Measurements from ENCODE around the gene STARD3NL.
"Not testable (repeated sequence)": the region's sequence is repeated elsewhere in the genome, so short reads cannot be mapped to it uniquely, and the experiment has no call there.

The STARD3NL gene, protein sequence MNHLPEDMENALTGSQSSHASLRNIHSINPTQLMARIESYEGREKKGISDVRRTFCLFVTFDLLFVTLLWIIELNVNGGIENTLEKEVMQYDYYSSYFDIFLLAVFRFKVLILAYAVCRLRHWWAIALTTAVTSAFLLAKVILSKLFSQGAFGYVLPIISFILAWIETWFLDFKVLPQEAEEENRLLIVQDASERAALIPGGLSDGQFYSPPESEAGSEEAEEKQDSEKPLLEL

DNA sequence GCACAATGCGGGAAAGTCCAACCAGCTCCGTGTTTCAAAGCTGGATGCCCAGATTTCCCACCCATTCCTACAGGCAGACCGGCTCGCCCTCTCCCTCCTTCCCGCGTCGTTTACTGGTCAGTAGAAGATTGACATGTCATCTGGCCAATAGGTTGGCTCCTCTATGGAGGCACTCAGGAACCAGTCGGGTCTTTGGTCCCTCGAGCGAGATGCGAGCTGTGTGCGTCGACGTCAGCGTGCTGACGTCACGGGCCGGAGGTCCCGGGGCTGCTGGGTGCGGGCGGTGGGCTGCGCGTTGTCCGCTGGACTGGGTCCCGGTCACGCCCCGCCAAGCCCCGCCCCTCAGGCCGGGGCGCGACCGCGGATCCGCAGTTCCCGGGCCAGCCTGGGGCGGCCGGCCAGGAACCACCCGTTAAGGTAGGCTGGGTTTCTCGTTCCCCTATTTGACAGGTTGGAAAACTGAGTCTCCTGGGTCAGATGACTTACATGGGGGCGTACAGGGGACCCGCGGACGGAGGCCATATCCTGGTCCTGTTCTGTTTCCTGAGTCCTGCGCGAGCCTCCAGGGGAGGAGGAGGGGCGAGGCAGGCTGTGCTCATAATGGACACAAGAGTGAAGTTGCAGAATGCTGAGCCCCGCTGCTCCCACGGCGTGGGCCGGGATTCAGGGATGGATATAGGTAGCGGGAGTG, at the start of gene STARD3NL:
Gene STARD3NL (plus strand): TSS at position 242 of the 691 bp plus-strand sequence. CDS start 29,260 bp downstream, outside the sequence.
- peak; percentile 67 to 85 (median 76) for DNase-seq (ENCODE audit: low read depth in 3 of 3, low spot score in 1 of 3)

- no peak for DNase-seq (ENCODE audit: low read depth in 3 of 3, low spot score in 1 of 3)
Measured at GRCh38 chr7:38129162-38129561, 48.9 kb upstream of the STARD3NL start.

DNA sequence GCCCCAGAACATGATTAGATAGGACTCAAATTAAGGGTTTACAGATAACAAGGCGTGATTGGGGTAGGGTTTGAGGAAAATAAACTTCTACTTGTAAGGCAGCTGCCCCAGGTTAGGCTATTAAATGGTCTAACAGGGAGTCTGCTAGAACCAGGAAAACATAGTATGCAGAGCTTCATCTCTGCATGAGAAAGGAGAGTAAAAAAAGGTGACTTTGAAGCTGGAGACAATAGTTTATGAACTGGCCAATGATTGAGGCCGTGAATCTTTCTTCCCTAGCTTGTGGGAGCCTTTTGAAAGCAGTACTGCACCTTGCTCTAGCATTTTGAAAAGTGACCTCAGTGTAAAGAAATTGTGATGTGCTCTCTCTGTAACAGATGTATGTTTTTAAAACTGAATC, 48.5 kb upstream of the STARD3NL start:
- DNase-seq (ENCODE audit: low read depth in 3 of 3, low spot score in 1 of 3), result no peak

DNA sequence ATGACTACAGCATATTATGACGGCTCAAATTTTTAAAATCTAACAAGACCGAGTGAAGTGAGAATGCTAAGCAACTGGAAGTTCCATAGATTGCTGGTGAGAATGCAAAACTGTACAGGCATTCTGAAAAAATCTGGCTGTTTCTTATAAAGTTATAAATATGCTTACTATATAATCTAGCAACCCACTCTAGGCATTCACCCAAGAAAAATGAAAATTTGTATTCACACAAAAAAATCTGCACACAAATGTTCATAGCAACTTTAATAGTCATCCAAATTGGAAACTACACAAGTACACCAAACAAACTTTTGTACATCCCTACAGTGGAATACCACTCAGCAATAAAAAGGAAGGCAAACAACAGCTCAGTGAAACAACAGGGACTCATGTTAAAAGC, 39.9 kb upstream of the STARD3NL start:
- no peak for DNase-seq (ENCODE audit: low read depth in 3 of 3, low spot score in 1 of 3)

- no peak for DNase-seq (ENCODE audit: low read depth in 3 of 3, low spot score in 1 of 3)
Measured at GRCh38 chr7:38141187-38141586, 36.9 kb upstream of the STARD3NL start.

DNA sequence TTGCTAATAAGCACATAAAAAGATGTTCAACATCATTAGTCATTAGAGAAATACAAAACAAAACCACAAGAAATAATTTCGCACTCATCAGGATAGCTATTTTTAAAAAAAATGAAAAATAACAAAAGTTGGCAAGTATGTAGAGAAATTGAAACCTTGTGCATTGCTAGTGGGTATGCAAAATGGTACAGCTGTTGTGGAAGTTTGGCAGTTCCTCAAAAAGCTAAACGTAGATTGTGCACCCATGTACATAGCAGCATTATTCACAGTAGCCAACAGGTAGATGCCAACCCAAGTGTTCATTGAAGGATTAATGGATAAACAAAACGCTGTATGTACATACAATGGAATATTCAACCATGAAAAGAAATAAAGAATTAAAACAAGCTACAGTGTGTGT, 35.3 kb upstream of the STARD3NL start:
- DNase-seq (ENCODE audit: low read depth in 3 of 3, low spot score in 1 of 3), result no peak

- no peak for DNase-seq (ENCODE audit: low read depth in 3 of 3, low spot score in 1 of 3)
Measured at GRCh38 chr7:38147005-38147404, 31.0 kb upstream of the STARD3NL start.

DNA sequence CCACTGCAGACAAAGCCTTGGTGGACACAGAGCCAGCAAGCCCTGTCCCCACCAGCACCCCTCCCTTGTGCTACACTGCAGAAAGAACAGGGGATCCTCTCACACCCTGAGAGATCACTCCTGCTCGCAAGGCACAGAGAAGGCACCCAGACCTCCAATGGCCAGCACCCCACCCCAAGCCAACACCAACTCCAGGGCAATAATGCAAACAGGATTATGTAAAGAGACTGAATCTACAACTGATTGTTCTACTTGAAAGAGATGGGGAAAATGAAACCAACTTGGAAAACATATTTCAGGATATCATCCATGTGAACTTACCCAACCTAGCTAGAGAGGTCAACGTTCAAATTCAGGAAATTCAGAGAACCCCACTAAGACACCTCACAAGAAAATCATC, 26.5 kb upstream of the STARD3NL start:
- DNase-seq (ENCODE audit: low read depth in 3 of 3, low spot score in 1 of 3), result no peak

- DNase-seq (ENCODE audit: low read depth in 3 of 3, low spot score in 1 of 3), result no peak
Measured at GRCh38 chr7:38153515-38153914, 24.5 kb upstream of the STARD3NL start.

DNA sequence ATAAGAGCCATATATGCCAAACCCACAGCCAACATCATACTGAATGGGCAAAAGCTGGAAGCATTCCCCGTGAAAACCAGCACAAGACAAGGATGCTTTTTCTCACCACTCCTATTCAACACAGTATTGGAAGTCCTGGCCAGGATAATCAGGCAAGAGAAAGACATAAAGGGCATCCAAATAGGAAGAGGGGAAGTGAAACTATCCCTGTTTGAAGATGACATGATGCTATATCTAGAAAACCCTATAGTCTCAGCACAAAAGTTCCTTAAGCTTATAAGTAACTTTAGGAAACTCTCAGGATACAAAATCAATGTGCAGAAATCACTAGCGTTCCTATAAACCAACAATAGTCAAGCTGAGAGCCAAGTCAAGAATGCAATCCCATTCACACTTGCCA, 23.8 kb upstream of the STARD3NL start:
- no peak for DNase-seq (ENCODE audit: low read depth in 3 of 3, low spot score in 1 of 3)

DNA sequence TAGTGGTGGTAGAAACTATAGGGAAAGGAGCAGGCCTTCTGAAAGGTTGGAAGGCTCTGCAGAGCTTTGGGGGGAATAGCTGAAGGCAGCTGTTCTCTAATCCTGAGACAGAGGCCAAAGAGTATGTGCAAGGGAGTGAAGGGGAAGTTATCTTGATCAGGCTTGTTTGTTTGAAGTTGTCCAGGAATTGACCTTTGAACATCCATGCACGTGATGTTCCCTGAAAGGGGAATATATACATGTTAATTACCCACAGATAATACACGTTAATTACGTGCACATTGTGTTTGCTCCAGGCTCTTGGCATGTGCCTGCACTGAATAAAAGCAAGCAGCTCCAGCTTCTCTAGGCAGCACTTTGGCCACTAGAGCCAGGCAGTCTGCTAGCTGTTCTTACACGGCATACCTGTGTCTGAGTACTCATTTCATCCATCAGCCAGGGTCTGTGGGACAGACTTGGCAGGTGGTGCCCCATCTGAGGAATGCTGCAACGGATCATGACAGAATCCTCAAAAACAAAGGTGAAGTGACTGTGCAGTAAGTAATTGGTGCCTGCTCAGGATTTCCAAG, 18.0 kb upstream of the STARD3NL start:
- no peak for DNase-seq (ENCODE audit: low read depth in 3 of 3, low spot score in 1 of 3)

DNA sequence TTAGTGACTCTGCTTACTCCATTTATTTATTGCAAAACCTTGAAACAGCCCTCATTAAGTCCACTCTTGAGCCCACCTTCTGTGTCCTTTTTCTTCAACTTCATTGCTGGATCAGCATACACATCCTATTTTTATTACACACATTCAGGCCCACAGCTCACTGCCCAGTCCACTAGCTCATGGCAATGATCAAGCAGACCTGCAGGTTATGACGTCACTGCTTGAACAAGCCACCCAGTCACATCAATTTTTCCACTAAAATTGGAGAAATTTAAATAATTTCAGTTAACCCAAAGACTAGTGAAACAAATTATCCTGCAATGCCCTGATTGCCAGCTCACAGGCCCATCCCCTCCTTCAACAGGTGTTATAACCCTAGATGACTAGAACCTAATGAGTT, 16.0 kb upstream of the STARD3NL start:
- DNase-seq (ENCODE audit: low read depth in 3 of 3, low spot score in 1 of 3), result no peak

- DNase-seq (ENCODE audit: low read depth in 3 of 3, low spot score in 1 of 3), result no peak
Measured at GRCh38 chr7:38163671-38164070, 14.4 kb upstream of the STARD3NL start.

DNA sequence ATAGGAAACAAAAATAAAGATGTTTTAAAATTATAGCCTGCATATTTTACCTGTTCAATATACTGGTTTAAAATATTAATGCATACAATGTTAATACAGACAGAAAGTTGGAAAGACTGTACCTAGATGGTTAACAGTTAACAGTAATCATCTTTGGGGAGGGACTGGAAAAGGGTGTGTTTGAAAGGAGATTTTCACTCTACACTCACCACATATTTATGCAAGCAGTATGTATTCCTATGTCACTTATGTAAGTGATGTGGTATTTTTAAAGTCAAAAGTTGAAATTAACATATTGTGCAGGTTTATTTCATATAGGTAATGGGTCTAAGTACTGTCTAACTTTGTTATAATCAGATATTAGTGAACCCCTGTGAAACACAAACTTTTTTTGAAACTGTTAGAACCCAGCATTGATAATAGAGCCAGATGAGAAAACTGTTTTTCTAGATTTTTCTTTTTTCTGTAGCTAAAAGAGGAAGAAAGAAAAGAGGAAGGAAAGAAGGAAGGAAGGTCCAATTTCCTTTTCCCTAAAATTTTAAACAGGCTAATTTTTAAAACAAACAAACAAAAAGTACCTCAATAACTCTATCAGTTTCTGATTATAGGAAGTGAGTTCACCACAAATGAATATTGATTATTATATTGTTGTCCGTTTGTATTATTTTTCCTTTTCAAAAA, 9.0 kb upstream of the STARD3NL start:
- DNase-seq (ENCODE audit: low read depth in 3 of 3, low spot score in 1 of 3), result no peak

DNA sequence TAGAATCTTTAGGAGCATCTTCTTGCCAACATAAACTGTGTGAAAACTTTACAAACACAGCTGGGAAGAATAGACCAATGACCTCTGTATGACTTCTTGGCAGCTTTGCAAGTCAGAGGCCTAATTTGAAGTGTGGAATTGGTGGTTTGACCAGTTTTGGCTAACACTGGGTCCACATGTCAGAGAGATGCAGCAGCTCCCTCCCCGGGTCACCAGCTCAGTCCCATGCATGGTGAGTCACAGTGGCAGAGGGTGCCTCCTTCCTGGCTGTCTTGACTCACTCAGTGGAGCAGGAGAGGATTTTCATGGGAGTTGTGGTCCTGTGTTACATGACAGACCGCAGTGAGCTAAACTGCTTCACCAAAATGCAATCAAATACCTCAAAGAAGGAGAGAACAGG, 8.2 kb upstream of the STARD3NL start:
- no peak for DNase-seq (ENCODE audit: low read depth in 3 of 3, low spot score in 1 of 3)

DNA sequence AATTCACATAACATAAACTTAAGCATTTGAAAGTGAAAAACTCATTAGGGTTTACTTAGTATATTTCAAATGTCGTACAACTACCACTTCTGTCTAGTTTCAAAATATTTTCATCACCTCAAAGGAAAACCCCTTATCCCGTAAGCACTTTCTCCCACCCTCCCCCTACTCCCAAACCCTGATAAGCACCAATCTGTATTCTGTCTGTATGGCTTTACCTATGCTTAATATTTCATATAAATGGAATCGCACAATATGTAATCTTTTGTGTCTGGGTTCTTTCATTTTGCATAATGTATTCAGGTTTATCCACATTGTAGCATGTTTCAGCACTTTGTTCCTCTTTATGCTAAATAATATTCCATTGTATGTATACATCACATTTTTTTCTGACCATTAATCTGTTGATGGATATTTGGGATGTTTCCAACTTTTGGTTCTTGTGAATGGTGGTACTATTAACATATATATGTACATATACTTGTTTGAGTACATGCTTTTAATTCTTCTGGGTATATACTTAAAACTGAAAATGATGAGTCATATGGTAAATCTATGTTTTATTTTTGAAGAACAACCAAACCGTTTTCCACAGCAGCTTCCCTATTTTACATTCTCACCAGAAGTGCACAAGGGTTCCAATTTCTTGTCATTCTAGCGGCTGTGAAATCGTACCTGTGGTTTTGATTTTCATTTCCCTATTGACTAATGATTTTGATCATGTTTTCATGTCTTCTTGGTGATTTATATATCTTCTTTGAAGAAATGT, 6.2 kb upstream of the STARD3NL start:
- no peak for DNase-seq (ENCODE audit: low read depth in 3 of 3, low spot score in 1 of 3)

DNA sequence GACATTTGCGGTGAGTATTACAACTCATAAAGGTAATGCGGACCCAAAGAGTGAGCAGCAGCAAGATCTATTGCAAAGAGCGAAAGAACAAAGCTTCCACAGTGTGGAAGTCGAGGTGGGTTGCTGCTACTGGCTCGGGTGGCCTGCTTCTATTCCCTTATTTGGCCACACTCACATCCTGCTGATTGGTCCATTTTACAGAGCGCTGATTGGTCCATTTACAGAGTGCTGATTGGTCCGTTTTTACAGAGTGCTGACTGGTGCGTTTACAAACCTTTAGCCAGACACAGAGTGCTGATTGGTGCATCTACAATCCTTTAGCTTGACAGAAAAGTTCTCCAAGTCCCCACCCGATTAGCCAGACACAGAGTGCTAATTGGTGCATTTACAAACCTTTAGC, 2.5 kb upstream of the STARD3NL start:
- not testable (repeated sequence) for DNase-seq (ENCODE audit: low read depth in 3 of 3, low spot score in 1 of 3)

DNA sequence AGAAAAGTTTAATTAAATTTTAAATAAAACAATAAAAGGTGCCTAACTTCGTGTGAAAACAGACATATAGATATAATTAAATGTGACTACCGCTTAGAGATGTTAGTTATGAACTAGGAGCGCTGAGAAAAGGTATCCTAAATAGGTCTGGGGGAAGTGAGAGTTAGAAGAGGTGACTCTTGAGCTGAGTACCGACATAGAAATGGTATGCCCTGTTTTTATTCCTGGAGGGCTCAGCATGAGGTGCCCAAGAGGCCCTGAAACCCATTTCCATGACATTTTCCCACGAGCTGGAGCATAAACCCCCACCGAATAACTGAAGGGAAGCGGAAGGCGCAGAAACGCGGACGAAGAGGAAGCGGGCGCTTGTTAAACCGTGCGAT, 433 bp upstream of the STARD3NL start:
- no peak for DNase-seq (ENCODE audit: low read depth in 3 of 3, low spot score in 1 of 3)

- DNase-seq (ENCODE audit: low read depth in 3 of 3, low spot score in 1 of 3), result no peak
Measured at GRCh38 chr7:38178695-38179344, 775 bp downstream of the STARD3NL start.

- DNase-seq (ENCODE audit: low read depth in 3 of 3, low spot score in 1 of 3), result no peak
Measured at GRCh38 chr7:38179776-38180226, 1.8 kb downstream of the STARD3NL start.

DNA sequence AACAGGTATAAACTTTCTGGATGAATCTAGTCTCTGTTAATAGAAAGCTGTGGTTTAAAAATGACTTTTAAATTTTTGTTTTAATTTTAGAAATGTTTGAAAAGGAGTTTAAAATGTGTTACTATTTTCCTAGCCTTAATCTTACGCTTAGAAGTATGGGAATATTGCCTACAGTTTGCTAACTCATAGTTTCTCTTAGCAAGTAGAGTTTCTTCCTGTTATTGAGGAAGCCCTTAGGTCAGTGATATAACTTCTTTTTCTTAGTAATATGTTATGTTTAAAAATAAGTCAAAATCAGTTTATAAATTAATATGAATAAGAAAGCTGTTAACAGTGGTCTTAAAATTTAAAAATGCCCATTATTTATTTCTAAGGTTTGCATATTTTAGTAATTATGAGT, 3.1 kb downstream of the STARD3NL start:
- no peak for DNase-seq (ENCODE audit: low read depth in 3 of 3, low spot score in 1 of 3)
